AG04449 (cell line): Measurements from ENCODE around the gene SYK.
"Not testable (repeated sequence)": the region's sequence is repeated elsewhere in the genome, so short reads cannot be mapped to it uniquely, and the experiment has no call there.

ENCODE experiments used
- CTCF ChIA-PET: fragments of 350-600 bp; formaldehyde crosslinking; extraction: SDS; loops from one replicate; lab custom pipeline; 2021; ENCODE audit warnings: antibody characterized with exemption; lab: Yijun Ruan, JAX
- POLR2A ChIA-PET: fragments of 400-600, 350-600 bp; formaldehyde crosslinking; extraction: SDS; loops from one replicate; lab custom pipeline; 2020; ENCODE audit warnings: antibody characterized with exemption, inconsistent platforms; lab: Yijun Ruan, JAX
- DNase-seq: peaks from one replicate; pipeline ENCODE4 v3.0.0-alpha.2; 2010; ENCODE audit warnings: low read depth, low spot score
- H3K4me3 ChIP-seq: 2 replicates; pipeline ENCODE4 v1.5.1; 2011; ENCODE audit warnings: low read depth, mild to moderate bottlenecking, control low read depth, low read length
- CTCF ChIP-seq: IDR thresholded peaks from one replicate; pipeline ENCODE4 v1.5.1; 2011; ENCODE audit warnings: mild to moderate bottlenecking, moderate library complexity, low read length, control low read depth, inconsistent platforms; ENCODE audit not compliant: insufficient read depth; ENCODE audit errors: missing control alignments

The SYK gene

GRCh38 chr9:90816690-90817089, 15.1 kb downstream of the SYK start:
- H3K4me3 ChIP-seq = no peak overlapping the region
- DNase-seq = no peak
- ChIA-PET CTCF (interaction anchor here (0.9 kb wide), 1 partner anchor 22 kb away, joined by 3 read pairs; no protein-coding TSS in a partner anchor), POLR2A (no interaction called here)
- TF ChIP-seq CTCF = no peak

- TF ChIP-seq CTCF = no peak
- H3K4me3 ChIP-seq = no peak overlapping the region
- ChIA-PET CTCF (no interaction called here), POLR2A (no interaction called here)
- DNase-seq = no peak
Measured at GRCh38 chr9:90818279-90818678, 16.7 kb downstream of the SYK start.

- POLR2A ChIA-PET, CTCF ChIA-PET, H3K4me3 ChIP-seq, DNase-seq: not testable (repeated sequence)
Measured at GRCh38 chr9:90820406-90820805, 18.8 kb downstream of the SYK start.

- DNase-seq, H3K4me3 ChIP-seq, CTCF ChIA-PET, POLR2A ChIA-PET: not testable (repeated sequence)
Measured at GRCh38 chr9:90821236-90821635, 19.6 kb downstream of the SYK start.

- TF ChIP-seq CTCF = no peak
- ChIA-PET POLR2A (no interaction called here), CTCF (no interaction called here)
- DNase-seq = no peak
- H3K4me3 ChIP-seq = no peak overlapping the region
Measured at GRCh38 chr9:90821697-90822096, 20.1 kb downstream of the SYK start.

GRCh38 chr9:90822866-90823265, 21.2 kb downstream of the SYK start:
- ChIA-PET CTCF (no interaction called here), POLR2A (no interaction called here)
- DNase-seq = no peak
- H3K4me3 ChIP-seq = no peak overlapping the region
- TF ChIP-seq CTCF = no peak

GRCh38 chr9:90825586-90825985, 24.0 kb downstream of the SYK start:
- CTCF ChIA-PET = no interaction called here
- H3K4me3 ChIP-seq = no peak overlapping the region
- POLR2A ChIA-PET = no interaction called here
- no peak for DNase-seq
- TF ChIP-seq CTCF = no peak
